WTC11 (cell line): ENCODE data around the gene RPL13.

Experiments used
- CTCF ChIP-seq: fragments of 200-600 bp; IDR thresholded peaks from 2 replicates; pipeline ENCODE4 v1.8.0; 2022; ENCODE audit warnings: antibody characterized with exemption
- E2F5 ChIP-seq: sonication (generic); formaldehyde crosslinking; IDR thresholded peaks from 2 replicates; pipeline ENCODE4 v1.8.1; 2022; ENCODE audit warnings: mild to moderate bottlenecking, moderate library complexity, missing genetic modification reagents
- ELF4 ChIP-seq: sonication (generic); formaldehyde crosslinking; IDR thresholded peaks from 2 replicates; pipeline ENCODE4 v1.8.1; 2022; ENCODE audit warnings: low read depth, mild to moderate bottlenecking, moderate library complexity, missing genetic modification reagents
- ETV6 ChIP-seq: sonication (generic); formaldehyde crosslinking; IDR thresholded peaks from 2 replicates; pipeline ENCODE4 v1.8.1; 2022; ENCODE audit warnings: mild to moderate bottlenecking, missing genetic modification reagents
- FOXP1 ChIP-seq: sonication (generic); formaldehyde crosslinking; IDR thresholded peaks from 2 replicates; pipeline ENCODE4 v1.8.0; 2022; ENCODE audit warnings: missing genetic modification reagents, mild to moderate bottlenecking, moderate library complexity, borderline replicate concordance
- GABPB1 ChIP-seq: sonication (generic); formaldehyde crosslinking; IDR thresholded peaks from 2 replicates; pipeline ENCODE4 v1.8.1; 2023; ENCODE audit warnings: mild to moderate bottlenecking, missing genetic modification reagents
- IRF2 ChIP-seq: sonication (generic); formaldehyde crosslinking; IDR thresholded peaks from 2 replicates; pipeline ENCODE4 v1.8.0; 2022; ENCODE audit warnings: low read depth, missing genetic modification reagents, borderline replicate concordance
- MAX ChIP-seq: sonication (generic); formaldehyde crosslinking; IDR thresholded peaks from 2 replicates; pipeline ENCODE4 v1.8.0; 2022; ENCODE audit warnings: mild to moderate bottlenecking, missing genetic modification reagents
- TEAD4 ChIP-seq: sonication (generic); formaldehyde crosslinking; IDR thresholded peaks from 2 replicates; pipeline ENCODE4 v1.8.0; 2022; ENCODE audit warnings: mild to moderate bottlenecking, missing genetic modification reagents
- USF2 ChIP-seq: sonication (generic); formaldehyde crosslinking; IDR thresholded peaks from 2 replicates; pipeline ENCODE4 v1.8.1; 2023; ENCODE audit warnings: mild to moderate bottlenecking, missing genetic modification reagents, moderate library complexity
- ZNF138 ChIP-seq: sonication (generic); formaldehyde crosslinking; conservative IDR thresholded peaks from 2 replicates; pipeline ENCODE4 v1.8.1; 2022; ENCODE audit warnings: mild to moderate bottlenecking, moderate library complexity, missing genetic modification reagents
- ZNF317 ChIP-seq: sonication (generic); formaldehyde crosslinking; IDR thresholded peaks from 2 replicates; pipeline ENCODE4 v1.8.1; 2023; ENCODE audit warnings: low read depth, mild to moderate bottlenecking, moderate library complexity, missing genetic modification reagents, borderline replicate concordance
- ZNF512 ChIP-seq: sonication (generic); formaldehyde crosslinking; IDR thresholded peaks from 2 replicates; pipeline ENCODE4 v1.8.1; 2022; ENCODE audit warnings: missing genetic modification reagents, borderline replicate concordance

- TF ChIP-seq MAX (CRISPR knock-in tag) (no peak), CTCF (peak; percentile 25; the same call in 1 of the 2 replicates), GABPB1 (CRISPR knock-in tag) (no peak), USF2 (CRISPR knock-in tag) (no peak), ZNF512 (CRISPR knock-in tag) (no peak), FOXP1 (CRISPR knock-in tag) (no peak), E2F5 (CRISPR knock-in tag) (no peak), ZNF138 (CRISPR knock-in tag) (no peak), ETV6 (no peak), ZNF317 (no peak), IRF2 (no peak), ELF4 (CRISPR knock-in tag) (no peak), TEAD4 (CRISPR knock-in tag) (no peak)
Observed at GRCh38 chr16:89599451-89599858, 39.0 kb downstream of the RPL13 start.
